Adrenal gland (tissue), 12 donors: ENCODE results near the gene TBC1D32. TPM values are rescaled to one million over a fixed set of nuclear protein-coding genes. Genes with fewer than 3 reads are reported as not detected.

Source experiments
- DNase-seq, 7 donors: peaks; one replicate each; pipeline ENCODE4 v3.0.0-alpha.2; 2019 to 2020
- H3K27ac ChIP-seq, 5 donors: fragments of 200-600 bp; sonication (generic) in 4 of 5; 1 replicate in 3 of 5; 2 replicates in 2 of 5; pipeline versions ENCODE4 v1.5.1 to v1.8.0; 2016 to 2020; ENCODE audit warnings: mild to moderate bottlenecking in 1 of 5
- H3K27me3 ChIP-seq: fragments of 200-600 bp; 2 replicates; pipeline ENCODE4 v1.8.0; 2021
- H3K36me3 ChIP-seq, 2 donors: fragments of 200-600 bp; replicated peaks in 1 of 2; 1 replicate in 1 of 2; 2 replicates in 1 of 2; pipeline versions ENCODE4 v1.5.1 to v1.8.0; 2018 to 2022
- H3K4me1 ChIP-seq, 2 donors: fragments of 200-600 bp; replicated peaks in 1 of 2; 1 replicate in 1 of 2; 2 replicates in 1 of 2; pipeline versions ENCODE4 v1.5.1 to v1.8.0; 2018 to 2021
- H3K4me3 ChIP-seq, 4 donors: fragments of 200-600 bp; sonication (generic) in 3 of 4; one replicate each; pipeline ENCODE4 v1.5.1; 2016 to 2018
- H3K9me3 ChIP-seq, 3 donors: fragments of 200-600 bp; sonication (generic) in 1 of 3; replicated peaks in 1 of 3; 1 replicate in 2 of 3; 2 replicates in 1 of 3; pipeline versions ENCODE4 v1.5.1 to v1.8.0; 2016 to 2021
- CTCF ChIP-seq, 6 experiments: fragments of 450-650 bp in 4 of 6; fragments of 200-600 bp in 2 of 6; sonication (generic) in 1 of 6; IDR thresholded peaks; 1 replicate in 5 of 6; 2 replicates in 1 of 6; pipeline versions ENCODE4 v1.5.1 to v1.8.0; 2016 to 2021; ENCODE audit warnings: antibody characterized with exemption in 6 of 6, mild to moderate bottlenecking in 2 of 6, moderate library complexity in 1 of 6
- POLR2A ChIP-seq, 2 donors: fragments of 450-650 bp; IDR thresholded peaks; one replicate each; pipeline ENCODE4 v1.6.1; 2017; ENCODE audit warnings: antibody characterized with exemption in 2 of 2, mild to moderate bottlenecking in 2 of 2, moderate library complexity in 1 of 2
- WGBS, 4 donors: extraction: QIAGEN DNeasy Blood & Tissue Kit in 2 of 4; methylation state at CpG; one replicate each; pipeline versions ENCODE4 v1.1.5 to v1.1.7; 2013 to 2017; 5-methylcytosine and 5-hydroxymethylcytosine counted together
- intact Hi-C, 2 donors: fragments of 100-400 bp; cut with DNase I; formaldehyde crosslinking; loops; one replicate each; pipeline versions ENCODE4 v1.14.1 to v1.15.0; 2022 to 2023
- polyA plus RNA-seq, 3 donors: library from polyadenylated mRNA; stranded (reverse); fragments of 200-250 nt in 2 of 3; fragments of 350-450 nt in 1 of 3; fragmentation: Illumina TruSeq in 1 of 3; extraction: RNeasy Lipid Tissue Mini Kit (QIAGEN cat#74804) in 1 of 3; gene quantifications; one replicate each; pipeline ENCODE4 v1.2.3, GENCODE V29; 2013 to 2014
- total RNA-seq, 9 donors: library from RNA; depleted of rRNA in 4 of 9; stranded (reverse); fragments of >200 nt in 4 of 9; fragments of 120-200 nt in 1 of 9; fragmentation: NEBNext Ultra II Directional in 1 of 9; extraction: Animal tissue kit (Norgen Biotek cat#: 25700) in 1 of 9; gene quantifications; one replicate each; pipeline versions ENCODE4 v1.1.0 to v1.2.4, GENCODE V29; 2013 to 2023
- donor health status: healthy with polysubstance abuse.
- donor health status: Bipolar disorder and iron deficiency.
- donor health status: DM: yes; HTN: yes; CAD: no.
- donor health status: DM: no; HTN: no; CAD: no.
- donor health status: DM: no; HTN: no; CAD: no.
- donor health status: DM: yes; HTN: yes; CAD: no.

The TBC1D32 gene
- total and polyA plus RNA-seq, 12 donors: 1.9 to 41.5 (median 9.0) TPM

DNA sequence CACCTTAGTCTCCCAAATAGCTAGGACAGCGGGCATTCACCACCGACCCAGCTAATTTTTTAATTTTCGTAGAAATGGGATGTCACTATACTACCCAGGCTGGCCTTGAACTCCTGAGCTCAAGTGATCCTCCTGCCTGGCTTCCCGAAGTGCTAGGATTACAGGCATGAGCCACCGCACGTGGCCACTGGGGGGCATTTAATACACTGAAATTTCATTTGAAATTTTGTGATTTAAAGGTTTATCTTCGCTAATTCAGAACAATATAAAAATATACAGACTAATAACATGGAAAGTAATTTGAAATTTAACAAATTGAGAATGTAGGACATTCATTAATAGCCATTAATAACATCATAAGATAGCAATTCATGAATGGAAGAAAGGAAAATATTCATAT lies 20.5 kb upstream of the TBC1D32 start:
- H3K36me3 ChIP-seq: no peaks in the 10 kb centered on the region
- no peak overlapping the region for H3K27ac ChIP-seq
- intact Hi-C loops: no loop called here
- H3K4me1 ChIP-seq: peaks cover 8 to 13% of the 10 kb centered on the region in 2 donors
- H3K9me3 ChIP-seq: no peaks in the 10 kb centered on the region
- TF ChIP-seq POLR2A (IDR thresholded peaks at IDR 0.05) (no peak), CTCF (IDR thresholded peaks at IDR 0.05) (peak; percentile 6 to 34 (median 29))
- WGBS, 4 donors: 45 to 53% (median 50%) methylated on average over 6 to 7 of the region's 7 CpGs
- peak in 3 of 7 donors; percentile 23 to 27 (median 25) for DNase-seq
- H3K4me3 ChIP-seq: no peak overlapping the region
- no peaks in the 10 kb centered on the region for H3K27me3 ChIP-seq

DNA sequence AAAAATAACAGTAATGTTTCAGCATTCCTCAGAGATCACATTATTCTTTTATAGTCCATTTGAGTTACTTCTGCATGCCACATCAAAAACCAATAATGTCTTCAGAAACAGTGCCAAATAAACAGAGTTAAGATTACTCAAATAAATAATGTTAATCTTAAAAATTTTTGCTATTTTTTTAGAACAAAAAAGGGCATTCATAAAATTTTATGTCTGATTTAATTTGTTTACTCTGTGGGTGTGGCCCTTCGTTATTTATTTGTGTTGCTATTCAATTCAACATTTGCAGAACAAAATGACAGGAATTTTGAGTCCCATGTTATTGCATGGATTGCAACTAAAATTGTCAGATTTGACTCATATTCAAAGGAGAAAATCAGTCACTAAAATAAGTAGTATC lies 18.7 kb upstream of the TBC1D32 start:
- Histone ChIP-seq H3K4me1 (peaks cover 10 to 18% of the 10 kb centered on the region in 2 donors), H3K36me3 (no peaks in the 10 kb centered on the region), H3K4me3 (no peak overlapping the region), H3K27ac (no peak overlapping the region), H3K27me3 (no peaks in the 10 kb centered on the region), H3K9me3 (no peaks in the 10 kb centered on the region)
- TF ChIP-seq CTCF (IDR thresholded peaks at IDR 0.05) (no peak), POLR2A (IDR thresholded peaks at IDR 0.05) (no peak)
- DNase-seq: no peak
- WGBS, 4 donors: 31 to 80% (median 63%) methylated on average over 1 of the region's 1 CpG
- intact Hi-C loops: no loop called here

DNA sequence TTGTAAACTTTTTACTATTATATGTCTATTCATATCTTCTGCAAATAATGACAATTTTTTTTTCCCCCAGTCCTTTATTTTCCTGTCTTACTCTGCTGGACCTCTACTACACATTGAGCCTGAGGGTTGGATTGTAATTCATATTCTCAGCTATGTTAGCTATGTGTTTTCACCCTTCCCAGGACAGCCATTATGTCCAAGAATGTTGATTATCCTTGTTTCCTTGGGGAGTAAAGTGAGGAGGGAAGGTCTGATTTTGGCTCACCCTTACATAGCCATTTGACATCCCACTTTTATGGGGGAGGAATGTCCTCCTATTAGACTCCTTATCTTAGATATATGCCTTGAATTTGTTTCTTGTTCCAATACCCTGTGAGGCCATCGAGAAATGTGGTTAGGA lies 17.6 kb upstream of the TBC1D32 start:
- no peaks in the 10 kb centered on the region for H3K36me3 ChIP-seq
- WGBS, 4 donors: 63 to 90% (median 76%) methylated on average over 1 of the region's 1 CpG

DNA sequence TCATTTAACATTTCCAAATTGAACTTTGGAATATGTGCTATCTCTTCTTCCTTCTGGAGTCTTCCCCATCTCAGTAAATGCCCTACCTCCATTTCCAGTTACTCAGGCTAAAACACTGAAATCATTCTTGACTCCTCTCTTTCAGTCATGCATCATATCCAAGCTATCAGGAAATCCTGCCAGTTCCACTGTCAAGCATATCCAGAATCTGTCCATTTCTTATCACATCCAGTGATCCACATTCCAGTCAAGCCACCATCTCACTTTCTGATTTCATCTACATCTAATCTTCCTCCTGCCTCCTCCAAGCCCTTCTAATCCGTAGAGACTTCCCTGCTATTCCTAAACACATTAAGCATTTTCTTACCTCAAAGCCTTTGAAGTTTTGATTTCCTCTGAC lies 15.3 kb upstream of the TBC1D32 start:
- no peak for TF ChIP-seq CTCF (IDR thresholded peaks at IDR 0.05)
- TF ChIP-seq POLR2A (IDR thresholded peaks at IDR 0.05): no peak
- H3K9me3 ChIP-seq: no peaks in the 10 kb centered on the region
- no peak for DNase-seq
- H3K27me3 ChIP-seq: no peaks in the 10 kb centered on the region
- H3K27ac ChIP-seq: no peak overlapping the region
- H3K4me1 ChIP-seq: peaks cover 8 to 20% of the 10 kb centered on the region in 2 donors
- intact Hi-C loops: no loop called here
- H3K4me3 ChIP-seq: no peak overlapping the region
- no peaks in the 10 kb centered on the region for H3K36me3 ChIP-seq
- WGBS, 4 donors: 53 to 70% (median 67%) methylated on average over 1 of the region's 1 CpG

More for the DNA sequence above, 17.6 kb upstream of the TBC1D32 start:
- peaks cover 15 to 20% of the 10 kb centered on the region in 2 donors for H3K4me1 ChIP-seq
- no peaks in the 10 kb centered on the region for H3K27me3 ChIP-seq
- no peak overlapping the region for H3K27ac ChIP-seq
- H3K4me3 ChIP-seq: no peak overlapping the region
- intact Hi-C loops: no loop called here
- H3K9me3 ChIP-seq: no peaks in the 10 kb centered on the region
- no peak for DNase-seq
- no peak for TF ChIP-seq POLR2A (IDR thresholded peaks at IDR 0.05)
- TF ChIP-seq CTCF (IDR thresholded peaks at IDR 0.05): no peak
